GM12872 (cell line): ENCODE measurements around the gene PDGFC.

ENCODE experiments used
- TF ChIP-seq, protein P1 (sequence below): IDR thresholded peaks from 3 replicates; pipeline ENCODE4 v1.5.1; 2011; ENCODE audit warnings: low read depth, mild to moderate bottlenecking, low read length, moderate library complexity; ENCODE audit not compliant: insufficient read depth

Gene PDGFC

DNA sequence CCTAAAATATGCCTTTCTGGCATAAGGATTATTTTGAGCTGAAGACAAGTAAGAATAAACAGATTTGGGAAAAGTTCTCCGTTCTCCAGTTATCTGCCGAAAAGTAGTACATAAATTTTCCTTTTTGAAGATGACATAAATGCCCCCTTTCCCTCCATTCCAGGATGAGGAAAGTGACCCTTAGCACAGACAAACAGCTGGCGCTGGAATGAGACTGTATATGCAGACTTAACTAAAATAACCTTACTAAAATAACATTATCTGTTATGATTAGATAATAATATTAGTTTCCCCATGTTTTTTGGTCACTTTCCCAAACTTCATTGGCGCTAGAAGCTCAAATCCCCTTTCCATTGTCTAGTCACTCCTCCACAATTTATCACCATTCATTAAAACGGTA lies 21.5 kb downstream of the PDGFC start:
- TF ChIP-seq, protein P1, sequence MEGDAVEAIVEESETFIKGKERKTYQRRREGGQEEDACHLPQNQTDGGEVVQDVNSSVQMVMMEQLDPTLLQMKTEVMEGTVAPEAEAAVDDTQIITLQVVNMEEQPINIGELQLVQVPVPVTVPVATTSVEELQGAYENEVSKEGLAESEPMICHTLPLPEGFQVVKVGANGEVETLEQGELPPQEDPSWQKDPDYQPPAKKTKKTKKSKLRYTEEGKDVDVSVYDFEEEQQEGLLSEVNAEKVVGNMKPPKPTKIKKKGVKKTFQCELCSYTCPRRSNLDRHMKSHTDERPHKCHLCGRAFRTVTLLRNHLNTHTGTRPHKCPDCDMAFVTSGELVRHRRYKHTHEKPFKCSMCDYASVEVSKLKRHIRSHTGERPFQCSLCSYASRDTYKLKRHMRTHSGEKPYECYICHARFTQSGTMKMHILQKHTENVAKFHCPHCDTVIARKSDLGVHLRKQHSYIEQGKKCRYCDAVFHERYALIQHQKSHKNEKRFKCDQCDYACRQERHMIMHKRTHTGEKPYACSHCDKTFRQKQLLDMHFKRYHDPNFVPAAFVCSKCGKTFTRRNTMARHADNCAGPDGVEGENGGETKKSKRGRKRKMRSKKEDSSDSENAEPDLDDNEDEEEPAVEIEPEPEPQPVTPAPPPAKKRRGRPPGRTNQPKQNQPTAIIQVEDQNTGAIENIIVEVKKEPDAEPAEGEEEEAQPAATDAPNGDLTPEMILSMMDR: no peak

DNA sequence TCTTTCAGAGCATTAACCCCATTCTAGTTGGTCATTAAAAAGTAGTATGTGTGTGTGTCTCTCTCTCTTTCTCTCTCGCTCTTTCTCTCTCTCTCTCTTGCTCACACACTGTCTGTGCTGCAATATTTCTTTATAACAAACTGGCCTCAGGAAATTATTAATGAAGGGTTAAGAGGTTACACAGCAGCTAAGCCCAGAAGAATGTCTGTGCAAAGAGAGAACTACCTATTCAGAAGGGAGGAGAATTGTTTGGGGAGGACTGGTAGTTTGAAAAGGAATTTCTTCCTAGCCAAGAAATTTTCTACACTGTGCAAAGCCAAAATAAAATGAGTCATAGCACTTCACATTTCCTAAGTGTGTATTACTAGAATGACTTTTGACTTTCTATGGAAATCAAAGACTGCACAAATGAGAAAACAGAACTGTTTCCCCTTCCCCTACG lies 22.2 kb downstream of the PDGFC start:
- TF ChIP-seq, protein P1: no peak

DNA sequence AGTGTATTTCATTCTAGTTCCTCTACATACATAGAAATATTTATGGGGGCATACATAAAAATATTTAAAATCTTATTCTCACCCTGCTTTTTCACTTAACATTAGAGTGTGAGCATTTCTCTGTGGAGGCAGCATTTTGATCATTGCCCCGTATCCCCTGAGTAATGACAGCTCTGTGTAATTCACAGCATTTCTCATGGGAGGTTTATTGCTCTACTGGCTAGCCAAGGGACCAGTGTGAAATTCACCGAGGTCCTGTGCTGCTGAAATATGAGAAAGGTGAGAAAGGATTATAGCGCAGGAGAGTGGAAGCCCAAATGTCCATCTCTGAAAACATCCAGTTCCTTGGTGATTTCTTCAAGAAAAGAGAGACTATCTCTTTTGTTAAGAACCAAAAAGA lies 22.9 kb downstream of the PDGFC start:
- TF ChIP-seq, protein P1: no peak

DNA sequence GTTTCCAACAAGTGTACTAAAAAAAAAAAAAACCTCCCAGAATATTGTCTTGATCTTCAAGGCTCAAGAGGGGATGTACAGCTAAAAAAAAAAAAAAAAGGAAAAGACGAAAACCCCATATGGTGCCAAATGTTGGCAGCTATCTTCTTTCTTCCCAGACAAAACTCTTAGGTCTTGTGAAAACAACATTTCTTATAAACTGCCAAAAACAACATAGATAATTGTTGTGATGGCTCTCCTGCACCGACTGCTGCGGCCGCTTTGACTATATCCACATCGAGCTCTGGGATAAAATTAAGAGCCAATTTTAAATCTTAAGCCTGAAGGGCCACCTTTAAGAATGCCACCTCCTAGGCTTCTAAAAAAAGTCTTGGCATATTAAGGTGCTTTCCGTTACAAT lies 23.5 kb downstream of the PDGFC start:
- TF ChIP-seq, protein P1: no peak

- TF ChIP-seq, protein P1: no peak
These were observed 24.8 kb downstream of the PDGFC start for GRCh38 chr4:156946516-156947424.

DNA sequence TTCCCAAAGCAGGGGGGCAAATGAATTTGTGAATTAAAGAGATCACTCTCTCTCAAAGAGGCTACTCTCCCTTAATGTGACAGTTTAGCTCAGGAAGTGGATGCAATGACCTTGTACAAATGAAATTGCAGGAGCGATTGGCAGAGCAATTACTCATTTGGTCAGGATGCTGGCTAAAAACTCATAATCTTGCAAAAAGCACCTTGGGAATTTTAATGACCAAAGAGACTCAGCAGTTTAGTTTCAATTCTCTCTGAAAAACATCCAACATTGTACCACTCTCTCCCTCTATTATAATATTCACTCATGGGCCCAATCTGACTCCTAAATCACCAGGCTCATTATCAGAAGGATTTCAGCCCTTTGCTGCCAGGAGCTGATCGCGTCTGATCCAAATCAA lies 26.1 kb downstream of the PDGFC start:
- TF ChIP-seq, protein P1: no peak

DNA sequence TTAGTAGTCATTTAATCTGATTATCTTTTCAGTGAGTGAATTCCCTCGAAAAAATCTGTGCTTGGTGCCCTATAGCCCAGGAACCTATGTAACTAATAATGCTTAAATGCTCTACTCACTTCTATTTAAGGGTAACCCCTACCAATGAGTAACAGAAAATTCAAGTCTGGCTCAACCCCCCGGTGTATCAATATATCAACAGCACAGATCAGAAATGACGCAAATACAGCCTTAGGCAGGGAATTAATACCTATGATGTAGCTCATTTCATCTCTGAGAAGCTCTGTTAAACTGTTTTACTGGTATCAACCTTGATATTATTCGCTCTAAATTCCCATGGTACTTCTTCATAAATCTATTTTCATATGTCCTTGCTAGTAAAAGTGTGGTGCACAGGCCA lies 28.6 kb downstream of the PDGFC start:
- TF ChIP-seq, protein P1: no peak
